OCI-LY7 (cell line): ENCODE measurements around the gene CHD5.

ENCODE experiments used
- CTCF ChIP-seq: fragments of 200-600 bp; sonication (generic); conservative IDR thresholded peaks from 2 replicates; pipeline ENCODE4 v1.5.1; 2014; ENCODE audit warnings: mild to moderate bottlenecking, antibody characterized with exemption, low read length, moderate library complexity, mixed read lengths
- EZH2phosphoT487 ChIP-seq: fragments of 200-600 bp; sonication (generic); IDR thresholded peaks from 2 replicates; pipeline ENCODE4 v1.6.1; 2018; ENCODE audit warnings: low read depth, borderline replicate concordance, mild to moderate bottlenecking, mixed run types, antibody characterized with exemption, low read length, moderate library complexity, mixed read lengths

DNA sequence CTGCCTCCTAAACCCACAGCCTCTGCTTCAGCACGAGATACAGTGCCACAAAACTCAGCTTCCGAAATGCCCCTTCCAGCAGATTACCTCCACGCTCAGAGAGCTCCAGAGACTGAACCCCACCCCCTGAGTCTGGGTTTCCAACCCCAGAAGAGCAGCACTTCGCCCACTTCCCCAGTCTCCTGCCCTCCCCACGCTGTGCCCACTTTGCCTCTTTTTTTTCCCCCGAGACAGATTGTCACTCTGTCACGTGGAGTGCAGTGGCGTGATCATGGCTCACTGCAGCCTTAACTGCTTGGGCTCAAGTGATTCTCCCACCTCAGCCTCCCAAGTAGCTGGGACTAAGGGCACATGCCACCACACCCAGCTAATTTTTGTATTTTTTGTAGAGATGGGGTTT is 45.5 kb upstream of the CHD5 start:
- TF ChIP-seq CTCF = no peak
- no peak for TF ChIP-seq EZH2phosphoT487
